HG03135 (cell line): Measurements from ENCODE around the gene CDC42.

Source experiments
- ATAC-seq: cut with Tn5 transposase; IDR thresholded peaks from one replicate; pipeline ENCODE4 v1.9.1; 2021; ENCODE audit warnings: mild to moderate bottlenecking, moderate library complexity; ENCODE audit not compliant: unreplicated experiment

The CDC42 gene

GRCh38 chr1:22124592-22125229, 72.2 kb downstream of the CDC42 start:
- ATAC-seq, result no peak

GRCh38 chr1:22126531-22126930, 74.0 kb downstream of the CDC42 start:
- ATAC-seq, result no peak

- ATAC-seq, result no peak
These were observed 74.7 kb downstream of the CDC42 start for GRCh38 chr1:22127248-22127647.

- no peak for ATAC-seq
These were observed 75.2 kb downstream of the CDC42 start for GRCh38 chr1:22127731-22128130.

- ATAC-seq, result no peak
These were observed 75.9 kb downstream of the CDC42 start for GRCh38 chr1:22128392-22128791.

GRCh38 chr1:22129501-22130117, 77.1 kb downstream of the CDC42 start:
- ATAC-seq, result no peak

- ATAC-seq, result no peak
These were observed 78.6 kb downstream of the CDC42 start for GRCh38 chr1:22131062-22131461.

- no peak for ATAC-seq
These were observed 79.5 kb downstream of the CDC42 start for GRCh38 chr1:22131875-22132486.

- no peak for ATAC-seq
These were observed 80.2 kb downstream of the CDC42 start for GRCh38 chr1:22132517-22133235.

GRCh38 chr1:22133247-22133930, 80.9 kb downstream of the CDC42 start:
- ATAC-seq, result no peak

- no peak for ATAC-seq
These were observed 81.4 kb downstream of the CDC42 start for GRCh38 chr1:22133931-22134324.

GRCh38 chr1:22137004-22137720, 84.7 kb downstream of the CDC42 start:
- no peak for ATAC-seq

- ATAC-seq, result no peak
These were observed 86.6 kb downstream of the CDC42 start for GRCh38 chr1:22139066-22139594.

GRCh38 chr1:22139817-22140216, 87.3 kb downstream of the CDC42 start:
- no peak for ATAC-seq
